ENCODE results near the gene RGS12.

Gene RGS12

DNA sequence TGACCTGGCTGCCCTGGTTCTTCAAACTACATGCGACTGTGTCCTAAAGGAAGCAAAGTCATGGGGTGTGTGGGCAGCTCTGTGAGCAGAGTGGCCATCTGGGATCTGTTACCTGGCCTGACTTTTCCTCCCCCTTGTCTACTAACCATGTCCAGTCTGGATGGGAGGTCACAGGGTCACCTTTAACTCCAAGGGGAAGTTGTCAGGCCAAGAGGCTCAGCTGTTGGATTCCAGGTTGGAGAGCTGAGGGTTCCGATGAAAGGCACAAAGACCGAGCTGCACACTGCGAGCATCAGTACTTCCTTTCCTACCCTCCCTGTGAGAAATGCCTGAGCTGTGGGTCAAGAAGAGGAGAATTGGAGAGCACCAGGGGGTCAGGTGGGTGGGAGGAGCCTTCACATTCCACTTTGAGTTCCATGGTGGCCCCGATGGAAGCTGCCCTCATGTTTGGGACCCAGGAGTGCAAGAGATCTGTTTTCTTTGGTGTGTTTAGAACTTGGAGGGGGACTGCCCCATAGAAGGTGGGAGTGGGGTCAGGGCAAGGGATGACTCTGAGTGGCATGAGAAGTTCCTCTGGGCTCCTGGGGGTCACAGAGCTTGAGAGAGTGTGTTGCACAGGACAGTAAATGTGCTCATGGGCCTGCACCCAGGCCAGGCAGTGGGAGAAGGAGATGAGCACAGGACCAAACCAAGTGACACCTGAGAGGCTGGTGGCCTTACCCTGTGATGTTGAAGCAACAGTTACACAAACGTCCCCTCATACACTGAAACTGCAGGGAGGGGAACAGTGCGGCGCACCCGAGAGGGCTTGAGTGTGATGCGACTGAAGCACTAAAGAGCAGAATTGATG is 36.2 kb downstream of the RGS12 start:
- H3K27ac ChIP-seq (ENCODE audit: low read depth, low read length) = no peak overlapping the region
- H3K36me3 ChIP-seq (ENCODE audit: control insufficient read depth, insufficient read depth, low read length) = no peaks in the 10 kb centered on the region
- no peaks in the 10 kb centered on the region for H3K27me3 ChIP-seq (ENCODE audit: control insufficient read depth, insufficient read depth, low read length)
- H3K4me1 ChIP-seq (ENCODE audit: control insufficient read depth, insufficient read depth, low read length) = no peaks in the 10 kb centered on the region
- no peaks in the 10 kb centered on the region for H3K9me3 ChIP-seq (ENCODE audit: control insufficient read depth, insufficient read depth, low read length)
- no peak overlapping the region for H3K9ac ChIP-seq (ENCODE audit: low read depth, low read length)
- H3K4me3 ChIP-seq (ENCODE audit: low read depth, low read length) = no peak overlapping the region

DNA sequence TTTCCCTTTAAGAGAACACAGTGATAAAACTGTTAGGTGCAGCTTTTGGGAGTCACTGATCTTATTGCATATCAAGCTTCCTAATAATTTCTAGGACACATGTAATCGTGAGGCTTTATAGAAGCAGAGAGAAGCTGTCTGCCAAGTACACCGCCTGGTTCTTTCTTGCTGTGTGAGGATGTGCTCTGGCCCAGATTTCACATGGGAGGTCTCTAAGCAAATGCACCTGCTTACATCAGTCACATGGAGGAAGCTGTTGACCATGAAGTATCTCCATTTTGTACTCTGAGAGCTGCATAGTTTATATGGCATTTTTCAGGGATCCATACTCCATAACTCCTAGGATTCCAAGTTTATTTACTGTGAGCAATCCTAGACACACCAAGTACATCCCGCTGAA is 37.1 kb downstream of the RGS12 start:
- no peak overlapping the region for H3K27ac ChIP-seq (ENCODE audit: low read depth, low read length)
- H3K27me3 ChIP-seq (ENCODE audit: control insufficient read depth, insufficient read depth, low read length) = no peaks in the 10 kb centered on the region
- no peak overlapping the region for H3K9ac ChIP-seq (ENCODE audit: low read depth, low read length)
- no peaks in the 10 kb centered on the region for H3K36me3 ChIP-seq (ENCODE audit: control insufficient read depth, insufficient read depth, low read length)
- no peak overlapping the region for H3K4me3 ChIP-seq (ENCODE audit: low read depth, low read length)
- no peaks in the 10 kb centered on the region for H3K4me1 ChIP-seq (ENCODE audit: control insufficient read depth, insufficient read depth, low read length)
- H3K9me3 ChIP-seq (ENCODE audit: control insufficient read depth, insufficient read depth, low read length) = no peaks in the 10 kb centered on the region

DNA sequence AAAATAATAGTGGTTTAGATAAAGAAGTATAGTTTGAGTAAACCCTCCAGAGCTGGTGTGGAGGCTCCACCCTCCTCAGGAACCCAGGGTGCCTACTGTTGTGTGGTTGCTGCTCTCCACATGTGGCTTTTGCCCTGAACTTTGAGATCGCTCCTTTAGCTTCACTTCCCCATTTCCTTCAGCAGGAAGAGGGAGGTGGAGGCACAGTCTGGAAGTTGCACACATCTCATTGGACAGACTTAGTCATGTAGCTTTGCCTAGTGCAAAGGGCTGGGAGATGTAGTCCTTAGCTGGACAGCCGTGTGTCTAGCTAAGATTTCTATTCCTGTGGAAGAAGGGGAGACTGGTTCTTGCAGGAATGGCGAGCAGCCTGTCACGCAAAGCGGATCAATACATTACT is 37.9 kb downstream of the RGS12 start:
- Histone ChIP-seq H3K36me3 (ENCODE audit: control insufficient read depth, insufficient read depth, low read length) (no peaks in the 10 kb centered on the region), H3K27me3 (ENCODE audit: control insufficient read depth, insufficient read depth, low read length) (no peaks in the 10 kb centered on the region), H3K9me3 (ENCODE audit: control insufficient read depth, insufficient read depth, low read length) (no peaks in the 10 kb centered on the region), H3K4me1 (ENCODE audit: control insufficient read depth, insufficient read depth, low read length) (no peaks in the 10 kb centered on the region), H3K9ac (ENCODE audit: low read depth, low read length) (no peak overlapping the region), H3K4me3 (ENCODE audit: low read depth, low read length) (no peak overlapping the region), H3K27ac (ENCODE audit: low read depth, low read length) (no peak overlapping the region)

DNA sequence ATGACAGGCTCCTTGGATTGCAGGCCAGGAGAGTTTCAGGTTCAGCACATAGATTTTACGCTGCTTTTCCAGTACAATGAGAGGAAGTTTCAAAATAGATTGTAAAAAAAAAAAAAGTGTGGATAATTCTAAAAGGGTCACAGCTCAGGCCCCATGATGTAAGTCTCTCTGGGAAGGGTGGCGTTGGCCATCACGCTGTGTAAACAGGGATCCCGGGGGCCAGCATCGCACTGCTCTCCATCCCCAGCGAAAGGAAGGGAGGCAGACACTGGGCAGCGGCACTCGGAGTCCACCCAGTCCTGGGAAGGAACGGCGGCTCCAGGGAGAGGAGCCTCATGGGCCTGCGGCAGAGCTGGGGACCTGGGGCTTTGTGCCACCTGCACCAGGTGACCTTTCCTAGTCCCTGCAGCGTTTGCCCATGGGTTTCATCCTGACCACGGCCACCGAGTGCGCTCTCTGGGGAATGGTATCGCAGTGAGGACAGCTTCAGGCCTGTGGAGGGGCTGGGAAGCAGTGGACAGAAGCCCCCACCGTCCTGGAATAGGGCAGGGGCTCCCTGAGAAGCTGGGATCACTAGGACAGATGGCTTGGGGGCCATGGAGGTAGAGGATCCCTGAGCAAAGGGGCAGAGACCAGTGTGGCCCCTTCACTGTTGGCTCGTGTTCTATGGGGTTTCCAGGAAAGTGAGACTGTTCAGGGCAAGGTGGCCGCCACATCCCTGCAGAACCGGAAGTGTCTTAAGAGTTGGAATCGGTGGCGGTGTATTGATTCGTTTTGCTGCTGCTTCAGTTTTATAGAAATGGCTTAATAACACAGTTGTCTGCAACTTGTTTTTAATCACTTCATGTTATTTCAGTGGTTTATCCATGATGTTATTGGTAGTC is 38.9 kb downstream of the RGS12 start:
- no peak overlapping the region for H3K9ac ChIP-seq (ENCODE audit: low read depth, low read length)
- H3K4me1 ChIP-seq (ENCODE audit: control insufficient read depth, insufficient read depth, low read length) = no peaks in the 10 kb centered on the region
- no peaks in the 10 kb centered on the region for H3K27me3 ChIP-seq (ENCODE audit: control insufficient read depth, insufficient read depth, low read length)
- H3K9me3 ChIP-seq (ENCODE audit: control insufficient read depth, insufficient read depth, low read length) = no peaks in the 10 kb centered on the region
- H3K27ac ChIP-seq (ENCODE audit: low read depth, low read length) = no peak overlapping the region
- H3K36me3 ChIP-seq (ENCODE audit: control insufficient read depth, insufficient read depth, low read length) = no peaks in the 10 kb centered on the region
- no peak overlapping the region for H3K4me3 ChIP-seq (ENCODE audit: low read depth, low read length)

DNA sequence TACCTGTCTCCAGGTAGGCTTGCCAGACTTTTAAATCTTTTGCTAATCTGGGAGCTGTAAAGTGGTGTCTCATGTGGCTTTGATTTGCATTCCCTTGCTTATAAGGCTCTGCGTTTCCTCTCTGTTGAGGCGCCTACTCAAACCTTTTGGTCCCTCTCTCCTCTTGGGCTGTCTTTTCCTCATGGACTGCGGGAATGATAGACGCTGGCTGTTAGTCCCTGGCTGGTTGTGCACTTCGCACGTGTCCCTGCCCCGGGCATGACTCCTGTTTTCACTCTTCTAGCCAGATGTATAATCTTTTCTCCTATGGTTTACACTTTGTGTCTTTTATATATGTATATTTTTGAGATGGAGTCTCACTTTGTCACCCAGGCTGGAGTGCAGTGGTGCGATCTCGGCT is 39.7 kb downstream of the RGS12 start:
- no peak overlapping the region for H3K27ac ChIP-seq (ENCODE audit: low read depth, low read length)
- no peak overlapping the region for H3K9ac ChIP-seq (ENCODE audit: low read depth, low read length)
- no peaks in the 10 kb centered on the region for H3K27me3 ChIP-seq (ENCODE audit: control insufficient read depth, insufficient read depth, low read length)
- no peak overlapping the region for H3K4me3 ChIP-seq (ENCODE audit: low read depth, low read length)
- no peaks in the 10 kb centered on the region for H3K36me3 ChIP-seq (ENCODE audit: control insufficient read depth, insufficient read depth, low read length)
- no peaks in the 10 kb centered on the region for H3K4me1 ChIP-seq (ENCODE audit: control insufficient read depth, insufficient read depth, low read length)
- H3K9me3 ChIP-seq (ENCODE audit: control insufficient read depth, insufficient read depth, low read length) = no peaks in the 10 kb centered on the region

DNA sequence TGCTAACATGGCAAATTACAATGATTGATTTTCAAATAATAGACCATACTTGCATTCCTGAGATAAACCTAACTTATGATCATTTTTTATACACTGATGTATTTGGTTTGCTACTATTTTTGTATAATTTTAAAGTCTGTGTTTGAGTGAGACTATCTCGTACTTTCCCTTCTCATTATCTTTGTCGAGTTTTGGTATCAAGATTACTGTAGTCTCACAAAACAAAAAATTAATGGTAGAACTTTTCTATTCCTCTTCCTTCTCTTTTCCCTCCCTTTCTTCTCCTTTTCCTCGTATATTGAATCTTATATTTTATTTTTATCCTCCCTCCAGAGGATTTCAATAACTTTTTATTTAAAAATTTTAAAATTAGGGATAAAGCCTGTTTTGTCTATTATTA is 41.5 kb downstream of the RGS12 start:
- no peak overlapping the region for H3K27ac ChIP-seq (ENCODE audit: low read depth, low read length)
- no peak overlapping the region for H3K4me3 ChIP-seq (ENCODE audit: low read depth, low read length)
- no peaks in the 10 kb centered on the region for H3K36me3 ChIP-seq (ENCODE audit: control insufficient read depth, insufficient read depth, low read length)
- H3K27me3 ChIP-seq (ENCODE audit: control insufficient read depth, insufficient read depth, low read length) = no peaks in the 10 kb centered on the region
- no peak overlapping the region for H3K9ac ChIP-seq (ENCODE audit: low read depth, low read length)
- H3K9me3 ChIP-seq (ENCODE audit: control insufficient read depth, insufficient read depth, low read length) = no peaks in the 10 kb centered on the region
- no peaks in the 10 kb centered on the region for H3K4me1 ChIP-seq (ENCODE audit: control insufficient read depth, insufficient read depth, low read length)

DNA sequence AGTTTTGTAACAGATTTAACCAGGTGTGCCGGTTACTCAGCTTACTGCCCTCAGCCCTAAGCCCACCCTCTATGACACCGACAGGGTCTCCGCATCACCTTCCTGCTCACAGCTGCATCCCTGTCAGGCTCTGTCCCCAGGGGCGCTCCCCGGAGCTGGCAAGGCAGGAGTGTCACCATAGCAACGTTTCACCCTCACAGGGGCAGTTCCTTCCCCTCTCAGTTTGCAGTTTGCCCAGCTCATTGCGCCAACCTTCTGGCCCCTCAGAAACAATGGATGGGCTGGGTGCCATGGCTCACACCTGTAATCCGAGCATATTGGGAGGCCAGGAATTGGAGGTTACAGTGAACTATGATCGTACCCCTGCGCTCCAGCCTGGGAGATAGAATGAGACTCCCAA is 42.6 kb downstream of the RGS12 start:
- Histone ChIP-seq H3K27ac (ENCODE audit: low read depth, low read length) (no peak overlapping the region), H3K4me1 (ENCODE audit: control insufficient read depth, insufficient read depth, low read length) (no peaks in the 10 kb centered on the region), H3K27me3 (ENCODE audit: control insufficient read depth, insufficient read depth, low read length) (no peaks in the 10 kb centered on the region), H3K9ac (ENCODE audit: low read depth, low read length) (no peak overlapping the region), H3K9me3 (ENCODE audit: control insufficient read depth, insufficient read depth, low read length) (no peaks in the 10 kb centered on the region), H3K4me3 (ENCODE audit: low read depth, low read length) (no peak overlapping the region), H3K36me3 (ENCODE audit: control insufficient read depth, insufficient read depth, low read length) (no peaks in the 10 kb centered on the region)

DNA sequence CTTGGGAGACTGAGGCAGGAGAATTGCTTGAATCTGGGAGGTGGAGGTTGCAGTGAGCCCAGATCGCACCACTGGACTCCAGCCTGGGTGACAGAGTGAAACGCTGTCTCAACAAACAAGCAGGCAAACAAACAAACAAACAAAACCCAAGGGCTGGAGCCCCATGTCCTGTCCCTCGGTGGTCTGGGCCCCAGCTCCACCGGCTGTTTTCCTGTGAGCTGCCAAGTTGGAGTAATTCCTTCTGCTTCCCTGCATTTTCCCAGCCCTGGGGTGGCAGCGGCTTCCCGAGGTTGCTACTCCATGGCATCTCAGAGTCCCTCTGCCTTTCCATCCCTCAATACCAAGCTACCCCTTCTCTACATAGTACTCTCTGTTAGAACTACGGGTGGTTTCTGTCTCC is 43.2 kb downstream of the RGS12 start:
- H3K9ac ChIP-seq (ENCODE audit: low read depth, low read length) = no peak overlapping the region
- H3K9me3 ChIP-seq (ENCODE audit: control insufficient read depth, insufficient read depth, low read length) = no peaks in the 10 kb centered on the region
- H3K4me1 ChIP-seq (ENCODE audit: control insufficient read depth, insufficient read depth, low read length) = no peaks in the 10 kb centered on the region
- no peaks in the 10 kb centered on the region for H3K36me3 ChIP-seq (ENCODE audit: control insufficient read depth, insufficient read depth, low read length)
- no peak overlapping the region for H3K4me3 ChIP-seq (ENCODE audit: low read depth, low read length)
- H3K27me3 ChIP-seq (ENCODE audit: control insufficient read depth, insufficient read depth, low read length) = no peaks in the 10 kb centered on the region
- no peak overlapping the region for H3K27ac ChIP-seq (ENCODE audit: low read depth, low read length)

DNA sequence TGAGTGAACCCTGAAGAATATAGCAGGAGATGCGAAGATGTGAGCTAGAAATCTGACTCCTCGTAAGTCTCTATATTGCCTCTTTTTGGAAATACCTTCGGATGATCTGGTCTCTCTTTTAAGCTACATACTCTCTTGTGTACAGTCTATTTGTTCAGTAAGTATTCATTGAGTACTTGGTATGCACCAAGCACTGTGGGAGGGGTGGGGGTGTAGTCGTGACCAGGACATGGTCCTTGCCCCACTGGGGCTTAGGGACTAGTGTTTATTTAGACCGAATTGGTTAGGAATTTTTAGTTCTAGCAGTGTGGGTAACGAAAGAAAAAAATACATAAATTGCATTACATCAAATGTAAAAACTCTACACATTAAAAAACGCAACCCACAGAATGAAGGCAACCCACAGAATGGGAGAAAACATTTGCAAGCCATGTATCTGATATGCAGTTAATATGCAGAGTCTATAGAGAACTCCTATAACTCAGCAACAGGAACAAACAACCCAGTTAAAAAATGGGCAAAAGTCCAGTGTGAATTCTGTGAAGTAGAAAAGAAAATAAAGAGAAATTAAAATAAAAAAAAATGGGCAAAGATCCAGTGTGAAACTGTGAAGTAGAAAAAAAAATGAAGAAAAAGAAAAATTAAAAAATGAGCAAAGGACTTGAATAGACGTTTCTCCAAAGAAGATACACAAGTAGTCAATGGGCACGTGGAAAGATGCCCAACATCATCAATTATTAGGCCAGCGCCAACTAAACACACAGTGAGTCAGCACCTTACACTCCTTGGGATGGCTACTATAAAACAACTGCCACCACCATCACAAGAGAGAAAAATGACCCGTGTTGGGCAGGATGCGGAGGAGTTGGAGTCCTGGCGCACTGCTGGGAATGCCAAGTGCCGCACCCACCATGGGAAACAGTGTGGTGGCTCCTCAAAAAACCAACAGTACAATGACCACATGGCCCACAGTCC is 43.8 kb downstream of the RGS12 start:
- H3K4me3 ChIP-seq (ENCODE audit: low read depth, low read length) = no peak overlapping the region
- H3K9me3 ChIP-seq (ENCODE audit: control insufficient read depth, insufficient read depth, low read length) = no peaks in the 10 kb centered on the region
- no peaks in the 10 kb centered on the region for H3K27me3 ChIP-seq (ENCODE audit: control insufficient read depth, insufficient read depth, low read length)
- H3K4me1 ChIP-seq (ENCODE audit: control insufficient read depth, insufficient read depth, low read length) = no peaks in the 10 kb centered on the region
- no peak overlapping the region for H3K27ac ChIP-seq (ENCODE audit: low read depth, low read length)
- no peaks in the 10 kb centered on the region for H3K36me3 ChIP-seq (ENCODE audit: control insufficient read depth, insufficient read depth, low read length)
- no peak overlapping the region for H3K9ac ChIP-seq (ENCODE audit: low read depth, low read length)

DNA sequence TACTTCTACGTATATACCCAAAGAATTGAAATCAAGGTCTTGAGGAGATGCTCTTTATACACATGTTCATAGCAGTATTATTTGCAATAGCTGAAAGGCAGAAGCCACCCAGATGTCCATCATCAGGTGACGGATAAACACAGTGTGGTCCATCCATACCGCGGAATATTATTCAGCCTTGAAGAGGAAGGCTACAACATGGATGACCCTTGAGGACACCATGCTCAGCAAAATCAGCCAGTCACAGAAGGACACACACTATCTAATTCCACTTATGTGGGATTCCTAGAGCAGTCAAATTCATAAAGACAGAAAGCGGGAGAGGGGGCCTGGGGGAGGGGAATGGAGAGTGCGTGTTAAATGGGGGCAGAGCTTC is 44.5 kb downstream of the RGS12 start:
- Histone ChIP-seq H3K9ac (ENCODE audit: low read depth, low read length) (no peak overlapping the region), H3K27ac (ENCODE audit: low read depth, low read length) (no peak overlapping the region), H3K27me3 (ENCODE audit: control insufficient read depth, insufficient read depth, low read length) (no peaks in the 10 kb centered on the region), H3K9me3 (ENCODE audit: control insufficient read depth, insufficient read depth, low read length) (no peaks in the 10 kb centered on the region), H3K4me1 (ENCODE audit: control insufficient read depth, insufficient read depth, low read length) (no peaks in the 10 kb centered on the region), H3K36me3 (ENCODE audit: control insufficient read depth, insufficient read depth, low read length) (no peaks in the 10 kb centered on the region), H3K4me3 (ENCODE audit: low read depth, low read length) (no peak overlapping the region)

Measured in HUES48 (cell line).